ENCODE results near the gene CRTAP.

GRCh38 chr3:33159981-33160380, 46.2 kb downstream of the CRTAP start:
- no peak for TF ChIP-seq CTCF (IDR thresholded peaks at IDR 0.05)
- no peak for TF ChIP-seq EZH2 (IDR thresholded peaks at IDR 0.05)

All from neural progenitor cell (in vitro differentiated cells).